ENCODE measurements around the gene NTRK2. TPM values are rescaled to one million over a fixed set of nuclear protein-coding genes. Genes with fewer than 3 reads are reported as not detected.

NTRK2 gene
- total RNA-seq, 1 experiment from 2014 or later: 0.06 TPM

DNA sequence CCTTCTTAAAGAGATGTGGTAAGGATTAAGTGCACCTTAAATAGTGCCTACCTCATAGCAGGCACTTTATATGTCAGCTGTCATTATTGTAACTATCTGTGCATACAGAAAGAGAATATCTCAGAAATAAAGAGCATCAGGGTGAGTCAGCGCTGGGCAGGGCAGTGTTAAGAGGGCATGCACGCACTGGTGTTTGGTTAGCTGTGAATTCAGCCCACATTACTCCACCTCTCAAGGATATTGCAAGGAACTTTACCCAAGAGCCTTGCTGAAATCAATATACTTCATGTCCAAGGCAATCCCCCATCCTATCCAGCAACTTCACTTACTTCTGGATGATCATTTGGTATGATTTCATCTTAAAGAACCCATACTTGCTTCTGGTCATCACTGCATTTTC lies 300.9 kb downstream of the NTRK2 start:
- no peak overlapping the region for H3K4me3 ChIP-seq (ENCODE audit: low read depth, low read length, poor library complexity, severe bottlenecking)
- intact Hi-C loops (cut with micrococcal nuclease; ENCODE audit: unreplicated experiment): no loop called here
- H3K27ac ChIP-seq (ENCODE audit: low read depth, low read length, poor library complexity, severe bottlenecking): no peak overlapping the region
- TF ChIP-seq CTCF (conservative IDR thresholded peaks at IDR 0.05; ENCODE audit: low read depth, low read length): no peak
- no peak for TF ChIP-seq EZH2 (IDR thresholded peaks at IDR 0.05; ENCODE audit: borderline replicate concordance, low read depth, low read length, poor library complexity, severe bottlenecking)
- BruUV-seq (replicated peaks): no TSS peak
- peaks cover 7% of the 10 kb centered on the region for H3K27me3 ChIP-seq (replicated peaks; ENCODE audit: insufficient read depth, low read depth, low read length, poor library complexity)
- no peak for DNase-seq (ENCODE audit: low spot score)
- POLR2A ChIA-PET (ENCODE audit: low non-redundant PET): no interaction called here
- CTCF ChIA-PET: no interaction called here
- no peaks in the 10 kb centered on the region for H3K4me1 ChIP-seq (ENCODE audit: insufficient read depth, low read length, poor library complexity, severe bottlenecking)
- H3K36me3 ChIP-seq (ENCODE audit: insufficient read depth, low read length, poor library complexity, severe bottlenecking): no peaks in the 10 kb centered on the region
- no peaks in the 10 kb centered on the region for H3K9me3 ChIP-seq (ENCODE audit: low read depth, low read length, poor library complexity, severe bottlenecking)

DNA sequence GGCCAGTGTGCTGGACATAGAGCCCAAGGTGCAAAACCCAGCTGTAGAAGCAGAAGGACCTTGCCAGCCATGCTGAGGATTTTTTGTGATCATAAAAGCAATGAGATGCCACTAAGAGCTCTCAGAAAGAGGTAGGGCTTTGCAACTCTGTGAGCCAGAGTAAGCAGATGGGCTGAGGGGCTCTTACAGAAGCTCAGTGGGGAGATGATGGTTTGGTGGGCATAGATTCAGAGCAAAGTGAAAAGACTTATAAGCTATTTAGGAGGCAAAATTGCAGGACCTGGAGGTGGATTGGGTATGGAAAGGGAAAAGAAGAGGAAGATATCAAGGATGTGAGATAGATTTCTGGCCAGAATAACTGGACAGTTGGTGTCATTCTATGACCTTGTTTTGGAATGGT lies 302.0 kb downstream of the NTRK2 start:
- no peak for TF ChIP-seq CTCF (conservative IDR thresholded peaks at IDR 0.05; ENCODE audit: low read depth, low read length)
- no peak for TF ChIP-seq EZH2 (IDR thresholded peaks at IDR 0.05; ENCODE audit: borderline replicate concordance, low read depth, low read length, poor library complexity, severe bottlenecking)
- DNase-seq (ENCODE audit: low spot score): no peak
- ChIA-PET CTCF (no interaction called here), POLR2A (ENCODE audit: low non-redundant PET) (no interaction called here)
- intact Hi-C loops (cut with micrococcal nuclease; ENCODE audit: unreplicated experiment): no loop called here
- Histone ChIP-seq H3K27me3 (replicated peaks; ENCODE audit: insufficient read depth, low read depth, low read length, poor library complexity) (peaks cover 7% of the 10 kb centered on the region), H3K36me3 (ENCODE audit: insufficient read depth, low read length, poor library complexity, severe bottlenecking) (no peaks in the 10 kb centered on the region), H3K27ac (ENCODE audit: low read depth, low read length, poor library complexity, severe bottlenecking) (no peak overlapping the region), H3K9me3 (ENCODE audit: low read depth, low read length, poor library complexity, severe bottlenecking) (no peaks in the 10 kb centered on the region), H3K4me3 (ENCODE audit: low read depth, low read length, poor library complexity, severe bottlenecking) (no peak overlapping the region), H3K4me1 (ENCODE audit: insufficient read depth, low read length, poor library complexity, severe bottlenecking) (no peaks in the 10 kb centered on the region)
- BruUV-seq (replicated peaks): no TSS peak

GRCh38 chr9:84974258-84974657 lies 304.7 kb downstream of the NTRK2 start:
- CTCF ChIA-PET: no interaction called here
- TF ChIP-seq CTCF (conservative IDR thresholded peaks at IDR 0.05; ENCODE audit: low read depth, low read length) (no peak), EZH2 (IDR thresholded peaks at IDR 0.05; ENCODE audit: borderline replicate concordance, low read depth, low read length, poor library complexity, severe bottlenecking) (no peak)
- Histone ChIP-seq H3K4me3 (ENCODE audit: low read depth, low read length, poor library complexity, severe bottlenecking) (no peak overlapping the region), H3K36me3 (ENCODE audit: insufficient read depth, low read length, poor library complexity, severe bottlenecking) (no peaks in the 10 kb centered on the region), H3K27ac (ENCODE audit: low read depth, low read length, poor library complexity, severe bottlenecking) (no peak overlapping the region), H3K9me3 (ENCODE audit: low read depth, low read length, poor library complexity, severe bottlenecking) (no peaks in the 10 kb centered on the region), H3K27me3 (replicated peaks; ENCODE audit: insufficient read depth, low read depth, low read length, poor library complexity) (peaks cover 7% of the 10 kb centered on the region), H3K4me1 (ENCODE audit: insufficient read depth, low read length, poor library complexity, severe bottlenecking) (no peaks in the 10 kb centered on the region)
- DNase-seq (ENCODE audit: low spot score): no peak
- POLR2A ChIA-PET (ENCODE audit: low non-redundant PET): no interaction called here
- no TSS peak for BruUV-seq (replicated peaks)
- intact Hi-C loops (cut with micrococcal nuclease; ENCODE audit: unreplicated experiment): no loop called here

Measured in A673 (cell line).